Prostate gland (tissue), 2 donors: ENCODE measurements around the gene PLPPR5. TPM values are rescaled to one million over a fixed set of nuclear protein-coding genes. Genes with fewer than 3 reads are reported as not detected.

Source experiments
- DNase-seq: peaks from one replicate; pipeline ENCODE4 v3.0.0-alpha.2; 2019; ENCODE audit warnings: low spot score
- H3K27ac ChIP-seq, 2 donors: fragments of 200-600 bp; sonication (generic); 2 replicates each; pipeline ENCODE4 v1.5.1; 2017 to 2019
- H3K27me3 ChIP-seq: fragments of 200-600 bp; sonication (generic); replicated peaks from 2 replicates; pipeline ENCODE4 v1.5.1; 2019; ENCODE audit not compliant: insufficient read depth
- H3K36me3 ChIP-seq, 2 donors: fragments of 200-600 bp; sonication (generic); 1 replicate in 1 of 2; 2 replicates in 1 of 2; pipeline versions ENCODE4 v1.5.1 to v1.8.1; 2017 to 2019
- H3K4me1 ChIP-seq: fragments of 200-600 bp; sonication (generic); replicated peaks from 2 replicates; pipeline ENCODE4 v1.5.1; 2019
- H3K4me3 ChIP-seq, 2 donors: fragments of 200-600 bp; sonication (generic); 2 replicates each; pipeline ENCODE4 v1.5.1; 2017 to 2019
- H3K9me3 ChIP-seq: fragments of 200-600 bp; sonication (generic); 2 replicates; pipeline ENCODE4 v1.5.1; 2017
- CTCF ChIP-seq, 4 experiments: fragments of 200-600 bp in 2 of 4; fragments of 450-650 bp in 2 of 4; sonication (generic) in 2 of 4; IDR thresholded peaks; 1 replicate in 3 of 4; 2 replicates in 1 of 4; pipeline ENCODE4 v1.5.1; 2016 to 2019; ENCODE audit warnings: antibody characterized with exemption in 4 of 4, mild to moderate bottlenecking in 2 of 4, moderate library complexity in 2 of 4
- POLR2A ChIP-seq: fragments of 450-650 bp; IDR thresholded peaks from one replicate; pipeline ENCODE4 v1.6.1; 2016; ENCODE audit warnings: antibody characterized with exemption, mild to moderate bottlenecking
- POLR2AphosphoS5 ChIP-seq: sonication (generic); formaldehyde crosslinking; IDR thresholded peaks from one replicate; pipeline ENCODE4 v1.6.1; 2017; ENCODE audit warnings: antibody characterized with exemption
- WGBS: methylation state at CpG from one replicate; pipeline ENCODE4 v1.1.5; 2018; 5-methylcytosine and 5-hydroxymethylcytosine counted together
- intact Hi-C: fragments of 100-400 bp; cut with DNase I; formaldehyde crosslinking; loops from one replicate; pipeline ENCODE4 v1.14.2; 2022
- total RNA-seq, 2 donors: library from RNA; depleted of rRNA; stranded (reverse); fragments of >200 nt; gene quantifications; one replicate each; pipeline ENCODE4 v1.1.0, GENCODE V29; 2016

PLPPR5 gene
- total RNA-seq, 2 donors from 2014 or later = 4.3 TPM; not detected in 1

GRCh38 chr1:99017655-99018054 is 13.0 kb upstream of the PLPPR5 start:
- 74% methylated on average over 2 of the region's 2 CpGs for WGBS
- no peaks in the 10 kb centered on the region for H3K4me1 ChIP-seq
- H3K4me3 ChIP-seq = no peak overlapping the region
- H3K36me3 ChIP-seq = no peaks in the 10 kb centered on the region
- no peaks in the 10 kb centered on the region for H3K27me3 ChIP-seq
- TF ChIP-seq POLR2A (no peak), POLR2AphosphoS5 (no peak), CTCF (IDR thresholded peaks at IDR 0.05) (no peak)
- no peak for DNase-seq
- intact Hi-C loops = no loop called here
- no peak overlapping the region for H3K27ac ChIP-seq
- no peaks in the 10 kb centered on the region for H3K9me3 ChIP-seq

- intact Hi-C loops = no loop called here
- 93% methylated on average over 2 of the region's 2 CpGs for WGBS
These were observed 6.0 kb upstream of the PLPPR5 start for GRCh38 chr1:99010679-99011078.

GRCh38 chr1:99007366-99007765 is 2.7 kb upstream of the PLPPR5 start:
- intact Hi-C loops = no loop called here
- Histone ChIP-seq H3K9me3 (no peaks in the 10 kb centered on the region), H3K4me1 (no peaks in the 10 kb centered on the region), H3K36me3 (no peaks in the 10 kb centered on the region), H3K4me3 (no peak overlapping the region), H3K27me3 (peaks cover 9% of the 10 kb centered on the region), H3K27ac (no peak overlapping the region)
- DNase-seq = no peak
- TF ChIP-seq CTCF (IDR thresholded peaks at IDR 0.05) (no peak), POLR2AphosphoS5 (no peak), POLR2A (no peak)
- WGBS = 51% methylated on average over 3 of the region's 3 CpGs

More at GRCh38 chr1:99010679-99011078, 6.0 kb upstream of the PLPPR5 start:
- DNase-seq = no peak
- TF ChIP-seq POLR2A = no peak
- no peak for TF ChIP-seq POLR2AphosphoS5
- TF ChIP-seq CTCF (IDR thresholded peaks at IDR 0.05) = no peak
- Histone ChIP-seq H3K27me3 (peaks cover 4% of the 10 kb centered on the region), H3K27ac (no peak overlapping the region), H3K9me3 (no peaks in the 10 kb centered on the region), H3K4me1 (no peaks in the 10 kb centered on the region), H3K4me3 (no peak overlapping the region), H3K36me3 (no peaks in the 10 kb centered on the region)

- H3K27me3 ChIP-seq = peaks cover 9% of the 10 kb centered on the region
- H3K36me3 ChIP-seq = no peaks in the 10 kb centered on the region
- H3K27ac ChIP-seq = no peak overlapping the region
- no peaks in the 10 kb centered on the region for H3K9me3 ChIP-seq
- intact Hi-C loops = no loop called here
- H3K4me1 ChIP-seq = no peaks in the 10 kb centered on the region
- H3K4me3 ChIP-seq = no peak overlapping the region
- TF ChIP-seq POLR2AphosphoS5 = no peak
- TF ChIP-seq CTCF (IDR thresholded peaks at IDR 0.05) = no peak
- TF ChIP-seq POLR2A = no peak
- WGBS = 24% methylated on average over 8 of the region's 8 CpGs
- DNase-seq = no peak
These were observed 879 bp upstream of the PLPPR5 start for GRCh38 chr1:99005537-99005942.

GRCh38 chr1:99004254-99004860 is 304 bp downstream of the PLPPR5 start:
- DNase-seq = no peak
- TF ChIP-seq POLR2AphosphoS5 (no peak), CTCF (IDR thresholded peaks at IDR 0.05) (no peak), POLR2A (no peak)
- WGBS = 1% methylated on average over 65 of the region's 66 CpGs
- H3K27ac ChIP-seq = no peak overlapping the region
- H3K9me3 ChIP-seq = no peaks in the 10 kb centered on the region
- H3K27me3 ChIP-seq = peaks cover 9% of the 10 kb centered on the region
- H3K36me3 ChIP-seq = no peaks in the 10 kb centered on the region
- H3K4me1 ChIP-seq = no peaks in the 10 kb centered on the region
- intact Hi-C loops = no loop called here
- peak overlapping the region in 1 of 2 donors; percentile 16 for H3K4me3 ChIP-seq
